Nucleus accumbens (tissue), 56 donors: Measurements from ENCODE around the gene SEPTIN12.
"Not testable (repeated sequence)": the region's sequence is repeated elsewhere in the genome, so short reads cannot be mapped to it uniquely, and the experiment has no call there.

Experiments
- DNase-seq, 56 donors: peaks; one replicate each; lab custom pipeline; 2025; lab: John Stamatoyannopoulos, UW

The SEPTIN12 gene

GRCh38 chr16:4785758-4786433 lies 2.2 kb downstream of the SEPTIN12 start:
- DNase-seq: no peak

GRCh38 chr16:4784444-4784987 lies 3.6 kb downstream of the SEPTIN12 start:
- DNase-seq: not testable (repeated sequence)

GRCh38 chr16:4783951-4784336 lies 4.2 kb downstream of the SEPTIN12 start:
- DNase-seq: no peak

GRCh38 chr16:4783251-4783950 lies 4.7 kb downstream of the SEPTIN12 start:
- DNase-seq: peak in 6 of 56 donors; percentile 3 to 29 (median 15)

- DNase-seq: no peak
Observed at GRCh38 chr16:4780235-4780634, 7.9 kb downstream of the SEPTIN12 start.

GRCh38 chr16:4778050-4778392 lies 10.1 kb downstream of the SEPTIN12 start:
- DNase-seq: no peak

- no peak for DNase-seq
Observed at GRCh38 chr16:4777339-4778049, 10.7 kb downstream of the SEPTIN12 start.

GRCh38 chr16:4776141-4776705 lies 11.9 kb downstream of the SEPTIN12 start:
- no peak for DNase-seq

- DNase-seq: no peak
Observed at GRCh38 chr16:4775005-4775404, 13.1 kb downstream of the SEPTIN12 start.

- no peak for DNase-seq
Observed at GRCh38 chr16:4772351-4772750, 15.8 kb downstream of the SEPTIN12 start.

GRCh38 chr16:4771646-4772045 lies 16.5 kb downstream of the SEPTIN12 start:
- DNase-seq: no peak

- DNase-seq: no peak
Observed at GRCh38 chr16:4769306-4769638, 18.9 kb downstream of the SEPTIN12 start.

GRCh38 chr16:4768549-4769305 lies 19.4 kb downstream of the SEPTIN12 start:
- DNase-seq: peak; percentile 66 to 99 (median 96)

GRCh38 chr16:4767872-4768548 lies 20.1 kb downstream of the SEPTIN12 start:
- DNase-seq: peak in 1 of 56 donors; percentile 22

- peak; percentile 67 to 99 (median 95) for DNase-seq
Observed at GRCh38 chr16:4766875-4767628, 21.1 kb downstream of the SEPTIN12 start, which contains the start of gene ZNF500. ZNF500 (minus strand) TSS chr16:4767162; CDS start chr16:4765978, 1,184 bp downstream.

GRCh38 chr16:4765511-4766474 lies 22.4 kb downstream of the SEPTIN12 start:
- no peak for DNase-seq

GRCh38 chr16:4763791-4764190 lies 24.4 kb downstream of the SEPTIN12 start:
- DNase-seq: no peak

- no peak for DNase-seq
Observed at GRCh38 chr16:4762205-4762604, 25.9 kb downstream of the SEPTIN12 start.
